ENCODE results near the gene ALAS1. TPM values are rescaled to one million over a fixed set of nuclear protein-coding genes. Genes with fewer than 3 reads are reported as not detected.

The ALAS1 gene
- total and polyA plus RNA-seq, 9 of the 15 experiments (the other 6 are each of a cell fraction or from before 2014, with no cell fraction given), result 21.4 to 49.5 (median 34.4) TPM

- TF ChIP-seq ZNF395 (CRISPR knock-in tag; IDR thresholded peaks at IDR 0.05) (no peak), ATF6 (CRISPR knock-in tag; IDR thresholded peaks at IDR 0.05) (no peak), KDM4B (IDR thresholded peaks at IDR 0.05; ENCODE audit: borderline replicate concordance in 2 of 2, low read depth in 1 of 2) (no peak), IRF1 (CRISPR knock-in tag; IDR thresholded peaks at IDR 0.05; ENCODE audit: borderline replicate concordance) (no peak), TCFL5 (CRISPR knock-in tag; conservative IDR thresholded peaks at IDR 0.05) (no peak), HINFP (tag; conservative IDR thresholded peaks at IDR 0.05; ENCODE audit: low read depth) (no peak), GATA2 (CRISPR knock-in tag; IDR thresholded peaks at IDR 0.05) (no peak), IRF9 (tag; IDR thresholded peaks at IDR 0.05) (no peak), ZNF146 (CRISPR knock-in tag; IDR thresholded peaks at IDR 0.05; ENCODE audit: unreplicated experiment) (no peak), NR2C2 (CRISPR knock-in tag; IDR thresholded peaks at IDR 0.05) (no peak), NR2C2 (tag; IDR thresholded peaks at IDR 0.05) (no peak), HCFC1 (IDR thresholded peaks at IDR 0.05; ENCODE audit: low read depth, low read length) (no peak)
Observed at GRCh38 chr3:52197499-52197841, 490 bp upstream of the ALAS1 start (continued).

Data from K562 (cell line).